ENCODE data around the gene CHST15.

CHST15 gene

GRCh38 chr10:124063750-124064603, 29.4 kb downstream of the CHST15 start:
- no peak for DNase-seq

GRCh38 chr10:124062390-124062789, 31.0 kb downstream of the CHST15 start:
- no peak for DNase-seq

- DNase-seq, result no peak
Observed at GRCh38 chr10:124061030-124061429, 32.4 kb downstream of the CHST15 start.

- no peak for DNase-seq
Observed at GRCh38 chr10:124060148-124060720, 33.2 kb downstream of the CHST15 start.

- DNase-seq, result peak; percentile 64
Observed at GRCh38 chr10:124059551-124059950, 33.8 kb downstream of the CHST15 start.

GRCh38 chr10:124058346-124059003, 34.9 kb downstream of the CHST15 start:
- no peak for DNase-seq

GRCh38 chr10:124057601-124058000, 35.8 kb downstream of the CHST15 start:
- peak; percentile 10 for DNase-seq

- no peak for DNase-seq
Observed at GRCh38 chr10:124056337-124056980, 36.9 kb downstream of the CHST15 start.

- DNase-seq, result peak; percentile 45
Observed at GRCh38 chr10:124053971-124054370, 39.4 kb downstream of the CHST15 start.

GRCh38 chr10:124052561-124052960, 40.8 kb downstream of the CHST15 start:
- DNase-seq, result no peak

- no peak for DNase-seq
Observed at GRCh38 chr10:124050021-124051015, 43.1 kb downstream of the CHST15 start.

GRCh38 chr10:124049484-124049883, 43.9 kb downstream of the CHST15 start:
- no peak for DNase-seq

GRCh38 chr10:124048371-124049290, 44.8 kb downstream of the CHST15 start:
- no peak for DNase-seq

- DNase-seq, result no peak
Observed at GRCh38 chr10:124047427-124048152, 45.8 kb downstream of the CHST15 start.

- DNase-seq, result no peak
Observed at GRCh38 chr10:124045801-124046355, 47.5 kb downstream of the CHST15 start.

- no peak for DNase-seq
Observed at GRCh38 chr10:124045276-124045675, 48.1 kb downstream of the CHST15 start.

GRCh38 chr10:124044143-124044862, 49.1 kb downstream of the CHST15 start:
- DNase-seq, result no peak

- no peak for DNase-seq
Observed at GRCh38 chr10:124043310-124044142, 49.9 kb downstream of the CHST15 start.
